BJ (cell line): ENCODE results near the gene RGS3. TPM values are rescaled to one million over a fixed set of nuclear protein-coding genes. Genes with fewer than 3 reads are reported as not detected.

Experiments
- CTCF ChIA-PET: fragments of 350-600 bp; formaldehyde crosslinking; extraction: SDS; loops from one replicate; lab custom pipeline; 2021; ENCODE audit warnings: antibody characterized with exemption, inconsistent platforms; lab: Yijun Ruan, JAX
- POLR2A ChIA-PET: fragments of 300-600 bp; sonication (Branson Sonifier 250); formaldehyde crosslinking; extraction: SDS; loops from one replicate; lab custom pipeline; 2021; ENCODE audit warnings: antibody characterized with exemption; lab: Charles Lee
- DNase-seq: peaks from one replicate; pipeline ENCODE4 v3.0.0-alpha.2; 2011; ENCODE audit warnings: low read depth
- H3K27me3 ChIP-seq: 2 replicates; pipeline ENCODE4 v1.6.0; 2011; ENCODE audit warnings: low read length; ENCODE audit not compliant: control insufficient read depth, insufficient read depth
- H3K36me3 ChIP-seq: 2 replicates; pipeline ENCODE4 v1.5.1; 2011; ENCODE audit warnings: low read length; ENCODE audit not compliant: control insufficient read depth, insufficient read depth
- H3K4me3 ChIP-seq: 2 replicates; pipeline ENCODE4 v1.5.1; 2011; ENCODE audit warnings: low read depth, mild to moderate bottlenecking, control low read depth, low read length
- CTCF ChIP-seq: IDR thresholded peaks from 2 replicates; pipeline ENCODE4 v1.5.1; 2011; ENCODE audit warnings: low read depth, mild to moderate bottlenecking, control low read depth, inconsistent platforms, low read length, moderate library complexity; ENCODE audit not compliant: insufficient read depth
- polyA plus RNA-seq: library from polyadenylated mRNA; depleted of rRNA; stranded (reverse); fragments of >200 nt; gene quantifications from 2 replicates; pipeline ENCODE4 v1.2.3, GENCODE V29; 2011

Gene RGS3
- polyA plus RNA-seq, 1 experiment, result 66.4 TPM

DNA sequence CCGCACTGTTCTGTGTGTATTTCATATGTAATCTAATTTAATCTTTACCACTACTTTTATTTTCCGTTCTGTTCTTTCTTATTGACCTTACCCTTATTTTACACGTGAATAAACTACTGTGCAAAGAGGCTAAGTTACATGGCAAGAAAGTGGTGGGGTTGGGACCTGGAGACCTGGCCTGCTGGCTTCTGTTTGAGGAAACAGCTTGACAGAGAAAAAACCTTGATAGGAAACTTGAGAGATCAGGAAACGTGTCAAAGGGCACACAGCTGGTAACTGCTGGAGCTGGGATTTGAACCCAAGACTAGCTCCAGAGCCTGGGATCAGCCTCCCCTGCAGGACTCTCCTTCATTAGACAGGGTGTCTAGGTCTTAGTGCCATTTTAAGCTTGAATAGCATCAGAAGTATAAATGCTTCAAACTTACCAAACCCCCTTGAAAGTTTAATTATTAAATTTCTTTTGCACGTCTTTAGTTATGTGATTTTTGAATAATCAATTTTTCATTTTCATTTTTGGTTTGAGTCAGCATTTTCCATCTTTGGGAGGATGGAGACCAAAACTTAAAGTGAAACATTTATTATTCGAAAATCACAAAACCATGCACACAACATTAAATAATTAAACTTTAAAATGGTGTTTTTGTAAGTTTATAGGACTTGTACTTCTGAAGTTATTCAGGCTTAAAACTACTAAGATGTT is 129.5 kb downstream of the RGS3 start:
- POLR2A ChIA-PET, result interaction anchor here (0.8 to 1.4 kb wide), 5 partner anchors 39 to 138 kb away, joined by 3 to 21 read pairs (median 4); no protein-coding TSS in a partner anchor
- H3K27me3 ChIP-seq, result no peaks in the 10 kb centered on the region
- H3K36me3 ChIP-seq, result peaks cover 19% of the 10 kb centered on the region
- no peak for TF ChIP-seq CTCF
- no peak for DNase-seq
- no peak overlapping the region for H3K4me3 ChIP-seq
- CTCF ChIA-PET, result interaction anchor here (0.7 to 23.9 kb wide), 9 partner anchors 9 to 145 kb away, joined by 3 to 1084 read pairs (median 6); no protein-coding TSS in a partner anchor

DNA sequence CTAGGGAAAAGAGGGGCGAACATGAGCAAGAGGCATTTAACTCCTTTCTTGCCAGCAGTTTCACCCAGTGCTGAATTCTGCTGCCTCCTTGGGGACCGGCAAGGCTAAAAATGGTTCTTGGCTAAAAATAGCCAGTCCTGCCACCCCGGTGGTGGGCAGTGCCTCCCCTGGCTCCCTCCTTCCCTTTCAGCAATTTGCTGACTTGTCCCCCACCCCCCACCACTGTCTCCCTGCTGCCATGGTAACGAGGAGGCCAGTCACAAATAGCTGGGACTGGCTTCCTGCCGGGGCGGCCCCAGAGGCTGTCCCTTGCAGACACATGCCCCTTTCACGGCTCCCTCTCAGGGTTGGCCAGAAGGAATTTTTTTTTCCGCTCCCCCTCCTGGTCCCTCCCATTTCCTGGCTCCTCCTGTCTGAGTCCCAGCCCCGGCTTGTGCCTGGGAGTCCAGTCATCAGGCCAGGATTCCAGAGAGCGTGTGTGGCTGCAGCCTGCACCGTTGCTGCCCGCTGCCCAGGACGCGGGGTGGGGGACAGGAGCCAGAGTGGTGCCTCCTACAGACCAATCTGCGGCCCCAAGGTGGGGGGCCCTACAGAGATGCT is 130.3 kb downstream of the RGS3 start:
- Histone ChIP-seq H3K27me3 (no peaks in the 10 kb centered on the region), H3K36me3 (peaks cover 20% of the 10 kb centered on the region), H3K4me3 (peak overlapping the region; percentile 75)
- ChIA-PET POLR2A (interaction anchor here (0.6 to 1.4 kb wide), 7 partner anchors 22 to 139 kb away, joined by 3 to 21 read pairs (median 4); no protein-coding TSS in a partner anchor), CTCF (interaction anchor here (0.9 to 23.9 kb wide), 7 partner anchors 8 to 146 kb away, joined by 3 to 1084 read pairs (median 7); no protein-coding TSS in a partner anchor)
- peak; percentile 97 for DNase-seq
- TF ChIP-seq CTCF, result no peak

- Histone ChIP-seq H3K36me3 (peaks cover 20% of the 10 kb centered on the region), H3K4me3 (peak overlapping the region; percentile 75), H3K27me3 (no peaks in the 10 kb centered on the region)
- ChIA-PET POLR2A (interaction anchor here (0.5 to 1.4 kb wide), 4 partner anchors 60 to 255 kb away, joined by 3 to 5 read pairs (median 4); no protein-coding TSS in a partner anchor), CTCF (interaction anchor here (0.8 to 23.9 kb wide), 9 partner anchors 7 to 148 kb away, joined by 3 to 1084 read pairs (median 4); no protein-coding TSS in a partner anchor)
- TF ChIP-seq CTCF, result no peak
- no peak for DNase-seq
Measured at GRCh38 chr9:113594484-113595299, 131.2 kb downstream of the RGS3 start.

GRCh38 chr9:113596616-113597320 is 133.2 kb downstream of the RGS3 start:
- no peak for TF ChIP-seq CTCF
- peaks cover 20% of the 10 kb centered on the region for H3K36me3 ChIP-seq
- POLR2A ChIA-PET, result no interaction called here
- no peaks in the 10 kb centered on the region for H3K27me3 ChIP-seq
- H3K4me3 ChIP-seq, result no peak overlapping the region
- DNase-seq, result no peak
- CTCF ChIA-PET, result interaction anchor here (1.4 to 23.9 kb wide), 3 partner anchors 9 to 150 kb away, joined by 5 to 1084 read pairs (median 6); no protein-coding TSS in a partner anchor
